Glutamatergic neuron (in vitro differentiated cells): Measurements from ENCODE around the gene SETX. TPM values are rescaled to one million over a fixed set of nuclear protein-coding genes. Genes with fewer than 3 reads are reported as not detected.

Experiments
- DNase-seq: peaks from one replicate; pipeline ENCODE4 v3.0.0; 2022
- H3K27ac Mint-ChIP-seq: one replicate; pipeline ENCODE4 v1.8.0; 2020; ENCODE audit warnings: mild to moderate bottlenecking, mixed read lengths, inconsistent platforms; ENCODE audit not compliant: unreplicated experiment
- H3K27me3 Mint-ChIP-seq: one replicate; pipeline ENCODE4 v1.8.0; 2020; ENCODE audit warnings: mild to moderate bottlenecking, moderate library complexity, mixed read lengths, inconsistent platforms; ENCODE audit not compliant: unreplicated experiment
- H3K36me3 Mint-ChIP-seq: one replicate; pipeline ENCODE4 v1.8.0; 2020; ENCODE audit warnings: mild to moderate bottlenecking, mixed read lengths, inconsistent platforms; ENCODE audit not compliant: unreplicated experiment
- H3K4me1 Mint-ChIP-seq: one replicate; pipeline ENCODE4 v1.8.0; 2020; ENCODE audit warnings: mild to moderate bottlenecking, low read depth, mixed read lengths, inconsistent platforms; ENCODE audit not compliant: unreplicated experiment
- H3K4me3 Mint-ChIP-seq: one replicate; pipeline ENCODE4 v1.8.0; 2020; ENCODE audit warnings: mild to moderate bottlenecking, mixed read lengths, inconsistent platforms; ENCODE audit not compliant: unreplicated experiment
- H3K9me3 Mint-ChIP-seq: one replicate; pipeline ENCODE4 v1.8.0; 2020; ENCODE audit warnings: mild to moderate bottlenecking, moderate library complexity, mixed read lengths, inconsistent platforms; ENCODE audit not compliant: unreplicated experiment
- total RNA-seq: library from RNA; stranded (reverse); fragmentation: NEBNext Ultra II Directional; extraction: Animal tissue kit (Norgen Biotek cat#: 25700); gene quantifications from one replicate; pipeline ENCODE4 v1.2.1, GENCODE V29; 2021; ENCODE audit not compliant: unreplicated experiment
- TF ChIP-seq, protein P1 (sequence below): fragments of 200-600 bp; sonication (generic); IDR thresholded peaks from one replicate; pipeline ENCODE4 v1.5.0; 2021; ENCODE audit not compliant: partially characterized antibody, unreplicated experiment

Gene SETX
- total RNA-seq, 1 donor from 2014 or later: 48.4 TPM

DNA sequence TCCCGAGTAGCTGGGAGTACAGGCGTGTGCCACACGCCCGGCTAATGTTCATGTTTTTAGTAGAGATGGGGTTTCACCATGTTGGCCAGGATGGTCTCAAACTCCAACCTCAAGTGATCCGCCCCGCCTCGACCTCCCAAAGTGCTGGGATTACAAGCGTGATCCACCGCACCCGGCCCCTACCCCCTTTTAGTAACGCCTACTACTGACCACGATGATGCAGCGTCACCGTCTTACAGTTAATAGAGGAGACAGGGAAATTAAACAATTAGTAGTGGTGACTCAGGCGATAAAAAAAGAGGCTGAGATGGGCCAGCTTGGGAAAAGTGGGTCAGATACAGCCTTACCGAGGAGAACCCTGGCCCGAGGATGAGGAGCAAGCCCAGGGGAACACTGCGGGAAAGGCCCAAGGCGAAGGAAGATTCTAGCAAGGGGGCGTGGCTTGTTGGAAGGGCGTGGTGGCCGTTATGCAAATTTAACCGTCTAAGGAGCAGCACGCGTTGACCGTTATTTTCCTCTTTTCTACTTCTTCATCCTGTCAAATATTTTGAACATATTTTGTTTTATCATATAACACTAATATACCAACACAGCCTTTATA is 1.6 kb upstream of the SETX start:
- peaks cover 19% of the 10 kb centered on the region for H3K4me1 Mint-ChIP-seq
- H3K27me3 Mint-ChIP-seq: peaks cover 3% of the 10 kb centered on the region
- H3K4me3 Mint-ChIP-seq: peak overlapping the region; percentile 42
- DNase-seq: no peak
- no peak overlapping the region for H3K27ac Mint-ChIP-seq
- H3K9me3 Mint-ChIP-seq: peaks cover 4% of the 10 kb centered on the region
- TF ChIP-seq, protein P1, sequence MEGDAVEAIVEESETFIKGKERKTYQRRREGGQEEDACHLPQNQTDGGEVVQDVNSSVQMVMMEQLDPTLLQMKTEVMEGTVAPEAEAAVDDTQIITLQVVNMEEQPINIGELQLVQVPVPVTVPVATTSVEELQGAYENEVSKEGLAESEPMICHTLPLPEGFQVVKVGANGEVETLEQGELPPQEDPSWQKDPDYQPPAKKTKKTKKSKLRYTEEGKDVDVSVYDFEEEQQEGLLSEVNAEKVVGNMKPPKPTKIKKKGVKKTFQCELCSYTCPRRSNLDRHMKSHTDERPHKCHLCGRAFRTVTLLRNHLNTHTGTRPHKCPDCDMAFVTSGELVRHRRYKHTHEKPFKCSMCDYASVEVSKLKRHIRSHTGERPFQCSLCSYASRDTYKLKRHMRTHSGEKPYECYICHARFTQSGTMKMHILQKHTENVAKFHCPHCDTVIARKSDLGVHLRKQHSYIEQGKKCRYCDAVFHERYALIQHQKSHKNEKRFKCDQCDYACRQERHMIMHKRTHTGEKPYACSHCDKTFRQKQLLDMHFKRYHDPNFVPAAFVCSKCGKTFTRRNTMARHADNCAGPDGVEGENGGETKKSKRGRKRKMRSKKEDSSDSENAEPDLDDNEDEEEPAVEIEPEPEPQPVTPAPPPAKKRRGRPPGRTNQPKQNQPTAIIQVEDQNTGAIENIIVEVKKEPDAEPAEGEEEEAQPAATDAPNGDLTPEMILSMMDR: no peak
- H3K36me3 Mint-ChIP-seq: no peaks in the 10 kb centered on the region

DNA sequence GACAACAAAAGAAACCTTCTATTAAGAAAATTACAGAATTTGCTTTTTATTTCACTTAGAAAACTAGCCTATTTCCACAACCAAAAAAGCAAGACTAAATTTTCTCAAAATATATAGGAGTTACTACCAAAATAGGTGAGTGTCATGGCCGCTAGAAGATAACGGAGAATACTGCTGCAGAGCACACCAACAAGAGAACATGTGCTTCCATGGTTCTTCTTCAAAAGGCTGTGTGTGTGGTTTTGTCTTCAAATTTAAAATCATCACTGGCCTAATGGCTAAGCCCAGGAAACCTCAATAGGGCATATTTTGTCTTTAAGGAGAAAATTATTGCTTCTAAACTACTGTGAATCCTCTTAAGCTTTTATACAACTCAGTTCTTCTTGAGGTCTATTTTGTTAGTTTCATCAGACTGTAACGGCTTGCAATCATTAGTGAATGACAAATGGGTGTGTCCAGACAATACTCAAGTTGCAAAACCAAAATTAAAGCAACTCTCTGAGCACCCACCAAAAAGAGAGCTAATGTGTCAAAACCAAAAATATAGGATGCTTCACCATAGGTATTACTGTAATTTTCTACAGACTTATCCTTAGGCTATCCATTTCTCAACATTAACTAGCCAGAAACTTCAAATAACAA is 3.3 kb downstream of the SETX start:
- H3K9me3 Mint-ChIP-seq: peaks cover 2% of the 10 kb centered on the region
- no peak overlapping the region for H3K4me3 Mint-ChIP-seq

DNA sequence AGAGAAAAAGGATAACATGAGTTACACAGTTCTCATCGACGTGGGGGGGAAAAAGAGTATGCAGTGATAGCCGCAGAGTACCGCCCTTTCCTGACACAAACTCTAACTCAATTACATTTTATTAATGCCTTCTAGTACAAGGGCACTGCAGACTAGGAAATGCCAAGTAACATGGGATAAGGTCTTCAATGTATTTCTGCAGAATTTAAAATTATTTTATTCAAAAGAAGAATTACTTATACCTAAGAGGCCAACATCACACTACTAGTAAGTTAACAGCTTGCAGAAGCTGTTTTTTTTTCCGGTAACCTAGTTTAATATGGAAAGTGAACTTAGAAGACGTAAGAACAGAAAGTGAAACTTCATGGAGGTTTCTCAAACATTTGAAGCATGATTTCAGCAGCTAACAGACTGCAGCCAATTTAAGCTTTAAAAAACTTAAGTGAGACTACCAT is 3.9 kb downstream of the SETX start:
- Mint-ChIP-seq H3K4me3 (no peak overlapping the region), H3K27me3 (peaks cover 3% of the 10 kb centered on the region), H3K27ac (no peak overlapping the region), H3K4me1 (peaks cover 19% of the 10 kb centered on the region), H3K36me3 (no peaks in the 10 kb centered on the region), H3K9me3 (peaks cover 2% of the 10 kb centered on the region)
- DNase-seq: no peak
- TF ChIP-seq, protein P1: no peak

More for the DNA sequence above, 3.3 kb downstream of the SETX start:
- DNase-seq: no peak
- no peaks in the 10 kb centered on the region for H3K36me3 Mint-ChIP-seq
- no peak overlapping the region for H3K27ac Mint-ChIP-seq
- H3K4me1 Mint-ChIP-seq: peaks cover 19% of the 10 kb centered on the region
- TF ChIP-seq, protein P1: no peak
- peaks cover 3% of the 10 kb centered on the region for H3K27me3 Mint-ChIP-seq

DNA sequence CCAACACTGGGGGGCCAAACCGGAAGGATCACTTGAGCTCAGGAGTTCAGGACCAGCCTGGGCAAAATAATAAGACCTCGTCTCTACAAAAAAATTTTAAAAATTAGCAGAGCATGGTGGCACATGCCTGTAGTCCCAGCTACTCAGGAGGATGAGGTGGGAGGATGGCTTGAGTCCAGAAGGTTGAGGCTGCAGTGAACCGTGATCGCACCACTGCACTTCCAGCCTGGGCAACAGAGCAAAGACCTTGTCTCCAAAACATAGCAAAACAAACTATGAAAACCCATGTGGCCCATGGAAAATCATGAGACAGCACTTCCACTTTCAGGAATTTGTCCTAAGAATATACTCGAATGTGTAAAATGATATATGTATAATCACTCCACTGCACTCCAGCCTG is 6.1 kb downstream of the SETX start:
- Mint-ChIP-seq H3K4me1 (peaks cover 15% of the 10 kb centered on the region), H3K27me3 (peaks cover under 1% of the 10 kb centered on the region), H3K27ac (no peak overlapping the region), H3K36me3 (no peaks in the 10 kb centered on the region), H3K9me3 (no peaks in the 10 kb centered on the region), H3K4me3 (no peak overlapping the region)
- no peak for DNase-seq
- TF ChIP-seq, protein P1: no peak

DNA sequence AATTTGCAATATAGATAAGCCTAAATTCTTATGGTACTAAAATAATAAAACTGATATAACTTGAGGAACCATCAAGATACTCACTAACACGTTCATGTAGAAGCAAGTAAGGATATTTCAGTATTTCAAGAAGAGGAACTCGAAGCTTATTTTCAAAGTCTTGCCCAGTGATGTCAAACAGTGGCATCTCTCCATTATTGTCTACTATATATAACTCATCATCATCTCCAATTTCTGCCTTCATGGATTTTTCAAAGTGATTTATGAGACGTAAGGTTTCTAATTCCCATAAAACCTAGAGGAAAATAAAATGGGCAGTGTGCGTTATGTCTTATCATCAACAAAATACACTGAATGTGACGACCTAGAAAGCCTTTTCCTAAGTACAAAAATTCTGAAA is 8.6 kb downstream of the SETX start:
- H3K4me3 Mint-ChIP-seq: no peak overlapping the region
- H3K9me3 Mint-ChIP-seq: no peaks in the 10 kb centered on the region
- H3K27ac Mint-ChIP-seq: no peak overlapping the region
- H3K36me3 Mint-ChIP-seq: no peaks in the 10 kb centered on the region
- no peaks in the 10 kb centered on the region for H3K4me1 Mint-ChIP-seq
- TF ChIP-seq, protein P1: no peak
- DNase-seq: no peak
- H3K27me3 Mint-ChIP-seq: no peaks in the 10 kb centered on the region
